Effector CD8-positive, alpha-beta T cell (primary cell): ENCODE results near the gene ZSCAN25.
"Not testable (repeated sequence)": the region's sequence is repeated elsewhere in the genome, so short reads cannot be mapped to it uniquely, and the experiment has no call there.

Experiments
- DNase-seq: peaks from one replicate; lab custom pipeline; 2025; lab: John Stamatoyannopoulos, UW

ZSCAN25 gene

DNA sequence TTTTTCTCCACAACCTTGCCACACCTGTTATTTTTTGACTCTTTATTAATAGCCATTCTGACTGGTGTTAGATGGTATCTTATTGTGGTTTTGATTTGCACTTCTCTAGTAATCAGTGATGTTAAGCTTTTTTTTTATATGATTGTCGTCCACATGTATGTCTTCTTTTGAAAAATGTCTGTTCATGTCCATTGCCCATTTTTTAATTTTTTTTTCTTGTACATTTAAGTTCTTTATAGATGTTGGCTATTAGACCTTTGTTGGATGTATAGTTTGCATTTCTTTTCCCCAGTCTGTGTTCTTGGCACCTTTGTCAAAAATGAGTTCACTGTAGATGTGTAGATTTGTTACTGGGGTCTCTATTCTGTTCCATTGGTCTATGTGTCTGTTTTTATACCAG, 28.8 kb downstream of the ZSCAN25 start:
- no peak for DNase-seq

DNA sequence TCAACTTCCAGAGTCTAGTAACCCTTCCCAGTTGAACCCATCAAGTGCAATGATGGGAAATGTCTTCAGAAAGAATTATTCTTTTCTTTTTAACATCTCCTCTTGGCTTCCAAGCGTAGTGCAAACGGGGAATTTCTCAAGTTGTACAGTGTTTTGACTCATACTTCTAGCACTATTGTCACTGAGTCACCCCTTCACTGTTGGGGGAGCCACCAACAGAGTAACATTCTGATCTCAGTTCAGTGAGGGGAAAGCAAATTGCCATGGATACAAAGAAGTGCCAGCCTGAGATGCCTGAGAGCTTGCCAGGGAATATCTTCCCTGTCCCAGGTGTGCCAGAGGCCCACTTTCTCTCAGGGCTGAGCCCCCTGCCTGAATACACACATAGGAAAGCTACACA, 32.1 kb downstream of the ZSCAN25 start:
- no peak for DNase-seq

DNA sequence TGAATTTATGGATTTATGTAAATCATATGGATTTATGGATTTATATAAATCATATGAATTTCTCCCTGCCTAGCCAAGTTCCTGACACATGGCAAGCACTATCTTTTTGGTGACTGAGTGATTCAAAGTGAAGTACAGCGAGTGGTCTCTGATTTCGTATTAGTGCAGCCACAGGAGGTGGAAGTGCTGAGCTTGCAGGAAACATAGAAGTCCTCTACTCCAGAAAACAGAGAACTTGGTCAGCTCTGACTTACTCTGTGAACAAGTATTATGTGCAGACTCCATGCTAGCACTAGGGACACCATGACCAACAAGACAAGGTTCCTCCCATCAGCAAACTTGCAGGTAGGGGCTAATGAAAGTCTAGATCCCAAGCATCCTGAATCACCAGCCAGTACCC, 34.5 kb downstream of the ZSCAN25 start:
- DNase-seq: no peak

DNA sequence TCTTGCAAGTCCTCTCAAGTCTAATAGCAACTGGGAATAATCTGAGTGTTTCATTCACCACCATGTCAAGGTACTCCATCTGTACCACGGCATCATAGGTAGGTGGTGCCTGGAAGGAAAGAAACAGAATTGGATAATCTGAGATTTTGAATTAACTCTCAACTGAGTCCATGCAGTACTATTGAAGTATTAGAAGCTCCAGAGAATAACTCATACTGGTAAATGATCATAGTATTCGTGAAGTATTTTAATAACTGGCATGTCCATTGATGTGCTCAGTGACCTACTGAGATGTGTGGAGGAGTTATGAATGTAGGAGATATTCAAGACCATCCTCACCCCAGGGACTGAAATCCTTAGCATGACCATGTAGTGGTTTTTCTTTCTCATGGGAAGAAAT, 35.9 kb downstream of the ZSCAN25 start:
- DNase-seq: no peak

DNA sequence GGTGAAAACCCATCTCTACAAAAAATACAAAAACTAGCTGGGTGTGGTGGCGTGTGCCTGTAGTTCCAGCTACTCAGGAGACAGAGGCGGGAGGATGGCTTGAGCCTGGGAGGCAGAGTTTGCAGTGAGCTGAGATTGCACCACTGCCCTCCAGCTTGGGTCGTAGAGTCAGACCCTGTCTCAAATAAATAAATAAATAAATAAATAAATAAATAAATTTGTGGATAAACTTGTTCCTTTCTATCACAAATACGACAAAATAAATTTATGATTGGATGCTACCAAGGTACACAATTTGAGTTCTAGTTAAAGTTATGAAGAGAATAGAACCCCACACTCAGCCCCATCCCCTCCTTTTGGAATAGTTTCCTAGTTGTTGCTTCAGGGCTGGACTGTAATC, 36.5 kb downstream of the ZSCAN25 start:
- DNase-seq: not testable (repeated sequence)

DNA sequence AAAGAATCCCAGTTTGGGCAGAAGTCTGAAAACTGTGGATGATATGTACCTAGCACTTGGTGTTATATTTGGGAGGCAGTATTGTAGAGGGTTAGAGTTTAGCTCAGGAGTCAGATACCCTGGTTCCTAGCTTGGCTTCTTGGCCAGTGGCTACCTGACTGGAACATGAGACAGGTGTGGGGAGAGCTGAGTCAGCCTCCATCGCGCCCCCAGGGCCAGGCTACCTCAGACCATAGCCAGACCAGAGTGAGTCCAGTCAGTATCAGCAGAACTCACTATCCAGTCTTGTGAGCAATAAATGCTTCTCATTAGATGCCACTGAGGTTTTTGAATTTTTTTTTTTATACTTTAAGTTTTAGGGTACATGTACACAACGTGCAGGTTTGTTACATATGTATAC, 37.0 kb downstream of the ZSCAN25 start:
- no peak for DNase-seq

DNA sequence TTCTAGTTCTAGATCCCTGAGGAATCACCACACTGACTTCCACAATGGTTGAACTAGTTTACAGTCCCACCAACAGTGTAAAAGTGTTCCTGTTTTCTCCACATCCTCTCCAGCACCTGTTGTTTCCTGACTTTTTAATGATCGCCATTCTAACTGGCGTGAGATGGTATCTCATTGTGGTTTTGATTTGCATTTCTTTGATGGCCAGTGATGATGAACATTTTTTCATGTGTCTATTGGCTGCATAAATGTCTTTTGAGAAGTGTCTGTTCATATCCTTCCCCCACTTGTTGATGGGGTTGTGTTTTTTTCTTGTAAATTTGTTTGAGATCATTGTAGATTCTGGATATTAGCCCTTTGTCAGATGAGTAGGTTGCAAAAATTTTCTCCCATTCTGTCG, 37.9 kb downstream of the ZSCAN25 start:
- DNase-seq: not testable (repeated sequence)

DNA sequence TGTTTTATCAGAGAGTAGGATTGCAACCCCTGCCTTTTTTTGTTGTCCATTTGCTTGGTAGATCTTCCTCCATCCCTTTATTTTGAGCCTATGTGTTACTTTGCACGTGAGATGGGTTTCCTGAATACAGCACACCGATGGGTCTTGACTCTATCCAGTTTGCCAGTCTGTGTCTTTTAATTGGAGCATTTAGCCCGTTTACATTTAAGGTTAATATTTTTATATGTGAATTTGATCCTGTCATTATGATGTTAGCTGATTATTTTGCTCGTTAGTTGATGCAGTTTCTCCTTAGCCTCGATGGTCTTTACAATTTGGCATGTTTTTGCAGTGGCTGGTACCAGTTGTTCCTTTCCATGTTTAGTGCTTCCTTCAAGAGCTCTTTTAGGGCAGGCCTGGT, 41.1 kb downstream of the ZSCAN25 start:
- DNase-seq: not testable (repeated sequence)

DNA sequence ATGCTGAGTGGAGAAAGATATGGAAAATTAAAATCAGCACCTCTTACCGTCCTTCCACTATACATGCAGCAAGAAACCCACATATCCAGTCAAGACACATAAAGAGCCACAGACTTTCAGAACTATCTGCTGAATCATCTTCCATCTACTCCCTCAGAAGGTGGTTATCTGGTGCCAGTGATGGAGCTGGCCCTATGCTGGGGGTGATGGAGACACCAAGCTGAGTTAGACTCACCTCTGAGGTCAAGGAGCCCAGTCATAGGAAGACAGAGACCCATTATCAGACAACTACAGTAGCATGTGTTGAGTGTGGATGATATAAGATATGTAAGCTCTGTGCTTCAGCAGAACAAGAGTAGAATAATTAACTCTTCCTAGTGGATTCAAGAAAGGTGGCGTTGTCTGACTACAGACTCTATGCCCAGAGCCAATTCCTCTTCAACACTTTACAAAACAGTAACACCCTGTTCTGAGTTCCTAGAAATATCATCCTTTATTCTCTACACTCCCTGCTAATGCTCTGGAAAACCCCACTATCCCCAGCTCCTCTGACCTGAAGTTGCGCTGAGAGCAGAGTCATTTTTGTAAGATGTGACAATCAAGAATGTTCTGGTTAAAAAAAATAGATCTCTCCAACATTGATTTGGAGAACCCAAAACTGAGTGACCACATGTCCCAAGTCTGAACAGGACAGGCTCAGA, 48.7 kb downstream of the ZSCAN25 start:
- no peak for DNase-seq

DNA sequence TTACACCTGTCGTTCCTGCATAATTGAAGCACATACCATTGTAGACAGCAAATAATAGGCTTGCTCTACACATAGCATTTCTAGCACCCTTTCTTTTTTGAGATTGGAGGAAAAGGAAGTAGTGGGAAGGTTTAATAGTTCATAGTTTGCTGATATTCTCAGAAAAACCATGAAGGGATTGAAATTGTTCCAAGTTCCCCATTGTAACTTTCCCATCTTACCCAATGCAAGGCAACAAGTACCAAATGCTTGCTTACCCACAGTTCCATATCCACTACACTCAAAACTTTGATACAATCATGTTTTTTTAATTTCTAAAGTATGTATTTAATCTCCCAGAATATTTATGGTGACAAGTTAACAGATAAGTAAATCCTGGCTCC, 49.3 kb downstream of the ZSCAN25 start:
- no peak for DNase-seq

DNA sequence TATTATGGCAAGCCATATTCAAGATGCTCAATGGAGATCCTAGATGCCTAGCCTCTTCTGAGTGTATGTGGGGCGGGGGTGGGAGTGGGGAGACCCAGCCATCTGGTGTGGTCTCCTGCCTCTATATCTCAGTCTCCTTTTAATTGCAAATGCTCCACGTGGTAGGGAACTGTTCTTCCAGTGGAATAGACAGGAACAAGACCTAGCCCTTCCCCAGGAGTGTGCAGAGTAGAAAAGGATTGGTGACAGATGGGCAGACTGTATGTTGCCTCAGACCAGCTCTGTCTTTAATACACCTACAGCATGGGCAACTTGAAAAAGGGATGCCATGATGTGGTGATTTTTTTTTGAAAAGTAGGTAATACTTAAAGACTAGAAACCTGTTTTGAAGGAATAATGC, 50.4 kb downstream of the ZSCAN25 start:
- no peak for DNase-seq

DNA sequence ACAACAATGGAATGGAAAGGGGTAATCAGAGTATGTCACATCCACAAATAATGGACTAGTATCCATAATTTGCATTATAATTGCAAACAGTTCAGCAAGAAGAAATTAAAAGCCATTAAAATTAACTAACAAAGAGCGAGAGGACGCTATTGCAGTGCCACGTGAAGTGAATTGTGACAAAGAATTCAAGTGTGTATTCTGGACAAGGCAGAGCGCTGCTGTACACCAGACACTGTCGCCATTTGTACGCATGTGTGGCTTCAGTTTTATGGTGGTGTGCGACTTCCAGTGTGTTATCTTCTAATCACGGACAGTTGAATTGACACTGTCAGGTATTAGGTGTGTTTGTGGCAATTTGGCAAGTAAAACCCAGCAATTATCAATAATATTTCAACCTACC, 51.8 kb downstream of the ZSCAN25 start:
- no peak for DNase-seq

DNA sequence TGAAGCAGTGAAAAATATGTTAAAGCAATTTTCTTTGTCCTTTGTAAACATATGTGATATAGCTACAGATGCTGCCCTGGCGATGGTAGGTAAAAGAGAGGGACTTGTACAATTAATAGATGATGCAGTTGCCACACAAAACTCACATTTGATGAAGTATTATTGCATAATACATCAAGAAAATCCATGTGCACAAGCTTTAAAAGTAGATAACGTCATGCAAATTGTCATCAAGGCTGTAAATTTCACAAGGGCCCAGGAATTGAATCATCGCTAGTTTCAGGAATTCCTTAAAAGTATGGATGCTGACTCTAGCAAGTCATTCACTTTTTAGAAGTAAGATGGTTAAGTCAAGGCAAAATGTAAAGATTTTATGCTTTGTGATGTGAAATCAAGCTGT, 53.0 kb downstream of the ZSCAN25 start:
- no peak for DNase-seq

DNA sequence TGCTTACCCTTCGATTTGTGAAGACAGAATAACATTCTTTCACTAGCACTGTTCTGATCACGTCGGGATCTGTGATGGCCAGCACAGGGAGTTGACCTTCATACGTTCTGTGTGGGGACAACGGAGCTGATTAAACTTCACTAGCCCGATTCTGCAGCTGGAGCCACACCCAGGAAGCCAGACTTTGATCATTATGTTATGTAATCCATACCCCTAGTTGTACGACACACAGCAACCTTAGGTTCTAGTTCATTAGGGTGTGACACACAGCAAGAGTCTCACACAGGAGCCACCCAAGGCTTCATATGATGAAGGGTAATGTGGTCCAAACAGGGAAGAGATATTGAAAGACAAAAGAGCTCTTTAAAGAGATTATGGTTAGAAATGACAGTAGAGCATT, 55.8 kb downstream of the ZSCAN25 start:
- DNase-seq: no peak

DNA sequence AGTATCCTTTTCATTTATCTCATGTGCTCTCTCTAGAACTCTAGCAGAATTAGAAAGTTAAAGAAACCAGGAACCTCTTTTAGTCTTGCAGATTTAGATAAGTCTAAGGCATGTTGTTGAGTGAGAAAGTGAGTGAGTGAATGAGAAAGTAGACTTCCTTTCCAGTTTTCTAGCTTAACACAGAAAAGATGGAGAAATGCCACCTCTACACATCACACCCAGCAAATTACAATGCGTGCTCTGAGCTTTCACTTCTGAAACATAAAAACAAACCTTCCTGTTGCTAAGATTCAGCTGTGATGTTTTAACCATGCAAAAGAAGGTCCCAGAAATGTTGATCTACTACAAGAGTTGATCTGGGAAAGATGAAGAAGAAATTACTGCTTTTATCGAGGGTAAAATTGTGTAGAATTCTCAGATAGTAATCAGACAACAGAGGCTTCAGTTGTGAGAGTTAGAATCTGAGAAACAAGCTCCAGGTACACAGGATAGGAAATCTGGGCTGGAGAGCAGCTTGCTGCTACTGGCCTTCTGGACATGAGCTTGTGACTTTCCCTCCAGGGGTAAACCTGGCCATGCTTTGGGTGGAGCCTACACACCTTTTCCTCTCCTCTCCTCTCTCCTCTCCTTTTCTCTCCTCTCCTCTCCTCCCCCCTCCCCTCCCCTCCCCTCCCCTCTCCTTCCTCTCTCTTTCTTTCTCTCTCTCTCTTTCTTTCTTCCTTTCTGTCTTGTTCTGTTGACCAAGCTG, 58.4 kb downstream of the ZSCAN25 start:
- DNase-seq: no peak

DNA sequence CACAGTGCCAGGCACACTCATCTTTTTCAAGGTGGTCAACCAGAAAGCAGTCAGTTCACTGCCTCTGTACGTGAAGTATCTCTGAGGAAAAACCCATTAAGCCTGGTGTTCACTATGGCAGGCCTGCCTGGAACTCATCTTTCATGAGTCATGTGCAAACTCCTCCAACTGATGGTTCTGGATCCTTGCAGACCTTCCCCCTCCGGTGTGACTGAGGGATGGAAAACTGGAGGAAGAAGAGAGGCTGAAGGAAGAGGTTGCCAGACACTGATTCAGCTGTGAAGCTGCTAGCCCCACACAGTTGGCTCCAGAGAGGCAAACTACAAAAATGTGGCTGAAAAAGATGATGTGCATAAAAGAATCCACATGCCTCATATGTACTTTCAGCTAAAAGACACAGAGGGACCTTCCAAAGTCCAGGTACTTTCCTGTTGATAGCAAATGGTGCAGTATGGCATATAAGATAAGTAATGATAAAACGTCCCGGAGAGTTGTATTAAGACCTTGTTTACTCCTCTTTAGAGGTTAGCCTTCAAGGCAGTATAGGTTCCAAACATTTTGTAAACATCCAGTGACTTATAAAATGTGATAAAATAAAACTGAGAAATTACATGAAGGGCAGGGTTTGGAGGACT, 60.4 kb downstream of the ZSCAN25 start:
- DNase-seq: no peak

DNA sequence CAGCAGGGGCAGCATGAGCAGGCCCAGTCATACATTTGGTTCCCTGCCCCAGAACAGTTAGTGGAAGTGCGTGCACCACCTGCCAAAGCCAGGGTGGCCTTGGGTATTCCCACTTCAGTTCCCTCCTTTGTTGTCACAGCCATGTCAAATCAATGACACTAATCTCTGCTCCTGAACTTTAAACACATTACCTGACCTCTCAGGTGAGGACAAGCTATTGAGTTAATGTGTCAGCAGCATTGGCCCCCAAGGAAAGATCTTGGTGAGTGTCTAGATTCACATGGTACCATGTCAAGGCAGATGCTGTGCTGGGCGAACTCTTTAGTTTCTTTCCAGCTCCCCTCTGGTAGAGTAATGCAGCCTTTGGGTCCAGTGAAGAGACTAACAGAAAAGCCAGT, 60.9 kb downstream of the ZSCAN25 start:
- DNase-seq: no peak

DNA sequence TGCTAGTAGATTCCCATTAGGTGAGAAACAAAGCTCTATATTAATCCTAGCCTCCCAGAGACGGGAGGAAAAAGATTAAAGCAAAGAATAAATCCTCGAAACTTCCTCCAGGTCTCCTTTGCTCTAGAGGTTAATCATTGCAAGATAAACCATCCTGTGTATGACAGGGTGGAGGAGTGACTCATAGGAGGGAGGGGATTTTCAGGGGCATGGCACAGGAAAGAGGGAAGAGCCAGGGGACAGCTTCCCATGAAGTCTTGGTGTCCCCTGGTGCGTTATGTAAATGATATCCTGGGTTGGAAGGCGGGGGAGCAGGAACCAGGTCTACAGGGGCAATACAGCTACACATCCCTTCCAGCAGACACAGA, 62.3 kb downstream of the ZSCAN25 start:
- DNase-seq: no peak

DNA sequence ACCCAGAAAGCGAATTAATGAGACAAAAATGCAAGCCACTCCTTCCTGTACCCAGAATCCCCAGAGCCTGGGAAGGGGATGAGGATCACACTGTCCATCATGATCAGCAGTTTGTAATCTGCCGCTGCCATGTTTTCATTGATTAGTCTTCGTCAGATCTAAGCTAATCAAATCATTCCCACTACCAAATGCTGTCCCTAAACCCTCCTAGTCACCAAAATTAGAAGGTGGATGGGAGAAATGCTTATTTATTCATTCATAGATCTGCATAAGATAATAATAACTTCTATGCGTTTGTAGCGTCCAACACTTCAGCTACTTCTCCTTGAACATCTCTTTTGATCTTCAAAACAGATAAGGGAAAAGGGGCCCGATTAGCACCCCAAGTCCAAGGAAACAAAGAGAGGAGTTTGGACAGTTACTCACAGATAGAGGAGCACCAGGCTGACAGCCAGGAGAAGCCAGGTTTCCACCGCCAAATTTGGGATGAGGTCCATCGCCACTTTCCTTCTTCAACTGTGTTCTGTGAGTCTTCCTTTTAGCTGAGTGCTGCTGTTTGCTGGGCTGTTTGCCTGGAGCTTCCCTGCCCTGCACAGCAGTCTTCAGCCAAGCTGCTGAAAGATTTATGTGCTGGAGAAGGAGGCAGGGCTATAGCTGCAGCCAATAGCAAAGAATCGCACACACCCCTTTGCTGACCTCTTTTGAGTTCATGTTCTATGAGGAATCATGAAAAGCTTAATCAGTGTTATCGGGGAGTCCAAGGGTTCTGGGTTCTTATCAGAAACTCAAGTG, 62.9 kb downstream of the ZSCAN25 start, which contains the start of gene CYP3A5:
Gene CYP3A5 (minus strand): TSS at position 597 of the 792 bp plus-strand sequence. CDS start 100 bp downstream, at position 497.
- DNase-seq: no peak
